Memory B cell (primary cell): ENCODE measurements around the gene CPZ.

Experiments used
- ATAC-seq: fragments of 150-1000 bp; cut with Tn5 transposase; 2 replicates; pipeline ENCODE4 v1.10.0; 2021; ENCODE audit warnings: low read depth, mild to moderate bottlenecking, moderate library complexity
- DNase-seq, 2 donors: peaks; one replicate each; pipeline ENCODE4 v3.0.0; 2022; ENCODE audit warnings: low spot score in 2 of 2
- H3K27ac Mint-ChIP-seq: one replicate; pipeline ENCODE4 v1.8.0; 2022; ENCODE audit warnings: mild to moderate bottlenecking, moderate library complexity, mixed read lengths
- H3K27me3 Mint-ChIP-seq: one replicate; pipeline ENCODE4 v1.8.0; 2022; ENCODE audit warnings: mixed read lengths
- H3K36me3 Mint-ChIP-seq: one replicate; pipeline ENCODE4 v1.8.0; 2022; ENCODE audit warnings: mild to moderate bottlenecking, mixed read lengths
- H3K4me1 Mint-ChIP-seq: one replicate; pipeline ENCODE4 v1.8.0; 2022; ENCODE audit warnings: mixed read lengths
- H3K4me3 Mint-ChIP-seq: one replicate; pipeline ENCODE4 v1.8.0; 2022; ENCODE audit warnings: mild to moderate bottlenecking, moderate library complexity, mixed read lengths
- H3K9me3 Mint-ChIP-seq: one replicate; pipeline ENCODE4 v1.8.0; 2022; ENCODE audit warnings: mixed read lengths

The CPZ gene

GRCh38 chr4:8591626-8592365 lies 769 bp upstream of the CPZ start:
- DNase-seq (no peak), ATAC-seq (no peak)
- H3K9me3 Mint-ChIP-seq, result no peaks in the 10 kb centered on the region
- H3K27me3 Mint-ChIP-seq, result peaks cover 16% of the 10 kb centered on the region
- H3K4me1 Mint-ChIP-seq, result no peaks in the 10 kb centered on the region
- H3K4me3 Mint-ChIP-seq, result no peak overlapping the region
- H3K36me3 Mint-ChIP-seq, result no peaks in the 10 kb centered on the region
- H3K27ac Mint-ChIP-seq, result no peak overlapping the region

GRCh38 chr4:8593264-8594096 lies 915 bp downstream of the CPZ start:
- H3K27ac Mint-ChIP-seq, result no peak overlapping the region
- no peak overlapping the region for H3K4me3 Mint-ChIP-seq
- no peaks in the 10 kb centered on the region for H3K36me3 Mint-ChIP-seq
- H3K4me1 Mint-ChIP-seq, result no peaks in the 10 kb centered on the region
- no peak for ATAC-seq
- peaks cover 17% of the 10 kb centered on the region for H3K27me3 Mint-ChIP-seq
- DNase-seq, result no peak
- H3K9me3 Mint-ChIP-seq, result no peaks in the 10 kb centered on the region

- Mint-ChIP-seq H3K4me3 (no peak overlapping the region), H3K9me3 (no peaks in the 10 kb centered on the region), H3K27me3 (peaks cover 20% of the 10 kb centered on the region), H3K27ac (no peak overlapping the region), H3K36me3 (no peaks in the 10 kb centered on the region), H3K4me1 (no peaks in the 10 kb centered on the region)
- ATAC-seq (no peak), DNase-seq (no peak)
Measured at GRCh38 chr4:8594097-8595038, 1.8 kb downstream of the CPZ start.

GRCh38 chr4:8595237-8596087 lies 2.9 kb downstream of the CPZ start:
- Mint-ChIP-seq H3K27me3 (peaks cover 20% of the 10 kb centered on the region), H3K4me3 (no peak overlapping the region), H3K9me3 (no peaks in the 10 kb centered on the region), H3K36me3 (no peaks in the 10 kb centered on the region), H3K27ac (no peak overlapping the region), H3K4me1 (no peaks in the 10 kb centered on the region)
- DNase-seq, result no peak
- ATAC-seq, result no peak

- H3K4me1 Mint-ChIP-seq, result no peaks in the 10 kb centered on the region
- H3K9me3 Mint-ChIP-seq, result no peaks in the 10 kb centered on the region
- ATAC-seq (no peak), DNase-seq (no peak)
- no peak overlapping the region for H3K4me3 Mint-ChIP-seq
- H3K27ac Mint-ChIP-seq, result no peak overlapping the region
- H3K27me3 Mint-ChIP-seq, result peaks cover 14% of the 10 kb centered on the region
- no peaks in the 10 kb centered on the region for H3K36me3 Mint-ChIP-seq
Measured at GRCh38 chr4:8596891-8597290, 4.3 kb downstream of the CPZ start.

- ATAC-seq (no peak), DNase-seq (no peak)
- no peaks in the 10 kb centered on the region for H3K36me3 Mint-ChIP-seq
- H3K27me3 Mint-ChIP-seq, result peaks cover 14% of the 10 kb centered on the region
- H3K4me3 Mint-ChIP-seq, result no peak overlapping the region
- no peak overlapping the region for H3K27ac Mint-ChIP-seq
- no peaks in the 10 kb centered on the region for H3K9me3 Mint-ChIP-seq
- H3K4me1 Mint-ChIP-seq, result no peaks in the 10 kb centered on the region
Measured at GRCh38 chr4:8597319-8597718, 4.8 kb downstream of the CPZ start.

GRCh38 chr4:8597791-8598190 lies 5.2 kb downstream of the CPZ start:
- Mint-ChIP-seq H3K36me3 (no peaks in the 10 kb centered on the region), H3K27me3 (peaks cover 14% of the 10 kb centered on the region), H3K27ac (no peak overlapping the region), H3K4me3 (no peak overlapping the region), H3K4me1 (no peaks in the 10 kb centered on the region), H3K9me3 (no peaks in the 10 kb centered on the region)
- DNase-seq, result no peak
- no peak for ATAC-seq

- H3K27me3 Mint-ChIP-seq, result peaks cover 14% of the 10 kb centered on the region
Measured at GRCh38 chr4:8598391-8599090, 6.0 kb downstream of the CPZ start.

GRCh38 chr4:8599091-8599460 lies 6.5 kb downstream of the CPZ start:
- Mint-ChIP-seq H3K36me3 (no peaks in the 10 kb centered on the region), H3K9me3 (no peaks in the 10 kb centered on the region), H3K27ac (no peak overlapping the region), H3K4me3 (no peak overlapping the region), H3K4me1 (no peaks in the 10 kb centered on the region), H3K27me3 (peaks cover 9% of the 10 kb centered on the region)
- DNase-seq (no peak), ATAC-seq (no peak)

More at GRCh38 chr4:8598391-8599090, 6.0 kb downstream of the CPZ start:
- Mint-ChIP-seq H3K27ac (no peak overlapping the region), H3K36me3 (no peaks in the 10 kb centered on the region), H3K4me3 (no peak overlapping the region), H3K4me1 (no peaks in the 10 kb centered on the region), H3K9me3 (no peaks in the 10 kb centered on the region)
- ATAC-seq (no peak), DNase-seq (no peak)

GRCh38 chr4:8599657-8600056 lies 7.1 kb downstream of the CPZ start:
- ATAC-seq (no peak), DNase-seq (no peak)
- Mint-ChIP-seq H3K27me3 (peaks cover 8% of the 10 kb centered on the region), H3K9me3 (no peaks in the 10 kb centered on the region), H3K4me3 (no peak overlapping the region), H3K36me3 (no peaks in the 10 kb centered on the region), H3K27ac (no peak overlapping the region), H3K4me1 (no peaks in the 10 kb centered on the region)

GRCh38 chr4:8600266-8600665 lies 7.7 kb downstream of the CPZ start:
- no peak for ATAC-seq
- H3K36me3 Mint-ChIP-seq, result no peaks in the 10 kb centered on the region
- H3K27ac Mint-ChIP-seq, result no peak overlapping the region
- no peaks in the 10 kb centered on the region for H3K4me1 Mint-ChIP-seq
- H3K27me3 Mint-ChIP-seq, result peaks cover 8% of the 10 kb centered on the region
- DNase-seq, result no peak
- H3K9me3 Mint-ChIP-seq, result no peaks in the 10 kb centered on the region
- H3K4me3 Mint-ChIP-seq, result no peak overlapping the region

GRCh38 chr4:8600686-8601085 lies 8.1 kb downstream of the CPZ start:
- Mint-ChIP-seq H3K27ac (no peak overlapping the region), H3K27me3 (peaks cover 5% of the 10 kb centered on the region), H3K4me3 (no peak overlapping the region), H3K9me3 (no peaks in the 10 kb centered on the region), H3K36me3 (no peaks in the 10 kb centered on the region), H3K4me1 (no peaks in the 10 kb centered on the region)
- DNase-seq (no peak), ATAC-seq (no peak)

GRCh38 chr4:8601086-8601485 lies 8.5 kb downstream of the CPZ start:
- Mint-ChIP-seq H3K36me3 (no peaks in the 10 kb centered on the region), H3K9me3 (no peaks in the 10 kb centered on the region), H3K27ac (no peak overlapping the region), H3K27me3 (peaks cover 4% of the 10 kb centered on the region), H3K4me1 (no peaks in the 10 kb centered on the region), H3K4me3 (no peak overlapping the region)
- DNase-seq (no peak), ATAC-seq (no peak)
